ENCODE measurements around the gene MMAA. TPM values are rescaled to one million over a fixed set of nuclear protein-coding genes. Genes with fewer than 3 reads are reported as not detected.

Gene MMAA
- total RNA-seq, 6 donors from 2014 or later = 2.1 to 11.7 (median 7.6) TPM

- no peaks in the 10 kb centered on the region for H3K27me3 ChIP-seq
- no peak for ATAC-seq (ENCODE audit: low FRiP score in 2 of 2)
- no peak for TF ChIP-seq POLR2AphosphoS5 (IDR thresholded peaks at IDR 0.05)
- no peak for TF ChIP-seq CTCF (IDR thresholded peaks at IDR 0.05)
- no peak for TF ChIP-seq EP300 (IDR thresholded peaks at IDR 0.05)
- no peak for TF ChIP-seq POLR2A (IDR thresholded peaks at IDR 0.05)
- 78 to 79% methylated on average over 1 of the region's 1 CpG for WGBS, 2 donors
- DNase-seq = no peak
- H3K36me3 ChIP-seq = no peaks in the 10 kb centered on the region
- peaks cover 5 to 10% (median 7%) of the 10 kb centered on the region in 4 donors for H3K4me1 ChIP-seq
- H3K9me3 ChIP-seq = no peaks in the 10 kb centered on the region
- no peak overlapping the region for H3K27ac ChIP-seq
- no peak overlapping the region for H3K4me3 ChIP-seq
Observed at GRCh38 chr4:145623831-145624230, 4.6 kb downstream of the MMAA start.

GRCh38 chr4:145625677-145626622 lies 6.8 kb downstream of the MMAA start:
- H3K36me3 ChIP-seq = no peaks in the 10 kb centered on the region
- no peak for ATAC-seq (ENCODE audit: low FRiP score in 2 of 2)
- no peak for TF ChIP-seq POLR2AphosphoS5 (IDR thresholded peaks at IDR 0.05)
- TF ChIP-seq EP300 (IDR thresholded peaks at IDR 0.05) = no peak
- TF ChIP-seq CTCF (IDR thresholded peaks at IDR 0.05) = no peak
- TF ChIP-seq POLR2A (IDR thresholded peaks at IDR 0.05) = no peak
- H3K9me3 ChIP-seq = no peaks in the 10 kb centered on the region
- H3K4me3 ChIP-seq = no peak overlapping the region
- 70 to 82% methylated on average over 10 of the region's 10 CpGs for WGBS, 2 donors
- no peaks in the 10 kb centered on the region for H3K4me1 ChIP-seq
- H3K27ac ChIP-seq = no peak overlapping the region
- DNase-seq = no peak
- no peaks in the 10 kb centered on the region for H3K27me3 ChIP-seq

- no peaks in the 10 kb centered on the region for H3K9me3 ChIP-seq
- H3K4me3 ChIP-seq = no peak overlapping the region
- DNase-seq (no peak), ATAC-seq (ENCODE audit: low FRiP score in 2 of 2) (no peak)
- no peak for TF ChIP-seq POLR2AphosphoS5 (IDR thresholded peaks at IDR 0.05)
- no peak for TF ChIP-seq POLR2A (IDR thresholded peaks at IDR 0.05)
- no peak for TF ChIP-seq CTCF (IDR thresholded peaks at IDR 0.05)
- TF ChIP-seq EP300 (IDR thresholded peaks at IDR 0.05) = no peak
- 86 to 92% methylated on average over 2 of the region's 2 CpGs for WGBS, 2 donors
- H3K36me3 ChIP-seq = no peaks in the 10 kb centered on the region
- H3K27me3 ChIP-seq = no peaks in the 10 kb centered on the region
- no peaks in the 10 kb centered on the region for H3K4me1 ChIP-seq
- H3K27ac ChIP-seq = no peak overlapping the region
Observed at GRCh38 chr4:145626623-145626982, 7.4 kb downstream of the MMAA start.

- no peak for TF ChIP-seq POLR2AphosphoS5 (IDR thresholded peaks at IDR 0.05)
- no peak for TF ChIP-seq CTCF (IDR thresholded peaks at IDR 0.05)
- no peak for TF ChIP-seq EP300 (IDR thresholded peaks at IDR 0.05)
- TF ChIP-seq POLR2A (IDR thresholded peaks at IDR 0.05) = no peak
- ATAC-seq (ENCODE audit: low FRiP score in 2 of 2) (no peak), DNase-seq (no peak)
- WGBS, 2 donors = 88 to 89% methylated on average over 1 of the region's 1 CpG
- Histone ChIP-seq H3K4me1 (no peaks in the 10 kb centered on the region), H3K9me3 (no peaks in the 10 kb centered on the region), H3K27ac (no peak overlapping the region), H3K36me3 (peaks cover 0 to 13% (median 5%) of the 10 kb centered on the region in 4 donors), H3K27me3 (no peaks in the 10 kb centered on the region), H3K4me3 (no peak overlapping the region)
Observed at GRCh38 chr4:145635117-145635516, 15.9 kb downstream of the MMAA start.

GRCh38 chr4:145635630-145636029 lies 16.4 kb downstream of the MMAA start:
- DNase-seq (no peak), ATAC-seq (ENCODE audit: low FRiP score in 2 of 2) (no peak)
- H3K27ac ChIP-seq = no peak overlapping the region
- H3K4me1 ChIP-seq = no peaks in the 10 kb centered on the region
- no peak for TF ChIP-seq EP300 (IDR thresholded peaks at IDR 0.05)
- no peak for TF ChIP-seq CTCF (IDR thresholded peaks at IDR 0.05)
- TF ChIP-seq POLR2A (IDR thresholded peaks at IDR 0.05) = no peak
- TF ChIP-seq POLR2AphosphoS5 (IDR thresholded peaks at IDR 0.05) = no peak
- no peaks in the 10 kb centered on the region for H3K9me3 ChIP-seq
- H3K4me3 ChIP-seq = no peak overlapping the region
- peaks cover 0 to 15% (median 5%) of the 10 kb centered on the region in 4 donors for H3K36me3 ChIP-seq
- no peaks in the 10 kb centered on the region for H3K27me3 ChIP-seq
